ENCODE data around the gene ACTL7B.
"Not testable (repeated sequence)": the region's sequence is repeated elsewhere in the genome, so short reads cannot be mapped to it uniquely, and the experiment has no call there.

DNA sequence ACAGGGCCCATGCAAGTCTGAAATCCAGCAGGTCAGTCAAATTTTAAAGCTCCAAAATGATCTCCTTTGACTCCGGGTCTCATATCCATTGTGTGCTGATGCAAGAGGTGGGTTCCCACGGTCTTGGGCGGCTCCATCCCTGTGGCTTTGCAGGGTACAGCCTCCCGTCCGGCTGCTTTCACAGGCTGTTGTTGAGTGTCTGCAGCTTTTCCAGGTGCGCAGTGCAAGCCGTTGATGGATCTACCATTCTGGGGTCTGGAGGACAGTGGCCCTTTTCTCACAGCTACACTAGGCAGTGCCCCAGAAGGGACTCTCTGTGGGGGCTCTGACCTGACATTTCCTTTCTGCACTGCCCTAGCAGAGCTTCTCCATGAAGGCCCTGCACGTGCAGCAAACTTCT is 7.5 kb downstream of the ACTL7B start:
- not testable (repeated sequence) for TF ChIP-seq EZH2 (IDR thresholded peaks at IDR 0.05; ENCODE audit: insufficient read depth, poor library complexity, severe bottlenecking); EZH2phosphoT487 (IDR thresholded peaks at IDR 0.05; ENCODE audit: insufficient read depth, low read depth)

Measured in GM23248 (cell line).